ENCODE results near the gene PRRC2A. TPM values are rescaled to one million over a fixed set of nuclear protein-coding genes. Genes with fewer than 3 reads are reported as not detected.
"Not testable (repeated sequence)": the region's sequence is repeated elsewhere in the genome, so short reads cannot be mapped to it uniquely, and the experiment has no call there.

Gene PRRC2A
- total and polyA plus RNA-seq, 7 experiments from 2014 or later = 3.9 to 238 (median 223) TPM

GRCh38 chr6:31588871-31589650, 31.5 kb upstream of the PRRC2A start:
- CTCF ChIA-PET = interaction anchor here (0.8 to 18.2 kb wide), 2 partner anchors 9 to 42 kb away, joined by 3 to 687 read pairs; partner anchors contain the start of genes ATP6V1G2 and NCR3
- ATAC-seq = no peak

GRCh38 chr6:31590691-31591090, 29.8 kb upstream of the PRRC2A start:
- intact Hi-C loops (cut with micrococcal nuclease); H3K36me3 ChIP-seq (ENCODE audit: control insufficient read depth in 2 of 3, insufficient read depth in 3 of 3, low read length in 3 of 3); DNase-seq; H3K27me3 Mint-ChIP-seq; ATAC-seq; H3K4me3 ChIP-seq (ENCODE audit: low read length); H3K27me3 ChIP-seq (ENCODE audit: control insufficient read depth in 2 of 2, insufficient read depth in 2 of 2, low read length in 2 of 2); H3K9me3 ChIP-seq (ENCODE audit: control insufficient read depth in 2 of 3, low read length in 3 of 3); H3K27ac ChIP-seq (ENCODE audit: low read depth, low read length); H3K9me3 Mint-ChIP-seq: not testable (repeated sequence)
- peak overlapping the region; percentile 5 to 99 (median 77) for H3K27ac Mint-ChIP-seq
- H3K4me1 ChIP-seq (ENCODE audit: control insufficient read depth in 2 of 2, insufficient read depth in 2 of 2, low read length in 2 of 2) = peaks cover 62 to 64% of the 10 kb centered on the region in 2 donors
- peaks cover 41 to 78% (median 70%) of the 10 kb centered on the region in 7 donors for H3K4me1 Mint-ChIP-seq
- CTCF ChIA-PET = interaction anchor here (1.0 to 18.2 kb wide), 2 partner anchors 7 to 10 kb away, joined by 4 to 687 read pairs; partner anchors contain the start of gene NCR3
- peaks cover 0 to 22% (median 4%) of the 10 kb centered on the region in 5 donors for H3K36me3 Mint-ChIP-seq
- peak overlapping the region in 1 of 10 donors; percentile 14 for H3K4me3 Mint-ChIP-seq
- POLR2A ChIA-PET = interaction anchor here (53.8 to 66.4 kb wide), 2 partner anchors 5 to 27 kb away, joined by 3078 read pairs; partner anchors contain the start of genes AIF1, ATP6V1G2, DDX39B and LST1

More at GRCh38 chr6:31588871-31589650, 31.5 kb upstream of the PRRC2A start:
- Histone ChIP-seq H3K4me1 (ENCODE audit: control insufficient read depth in 2 of 2, insufficient read depth in 2 of 2, low read length in 2 of 2) (peaks cover 69% of the 10 kb centered on the region in 2 donors), H3K4me3 (ENCODE audit: low read length) (no peak overlapping the region), H3K27me3 (ENCODE audit: control insufficient read depth in 2 of 2, insufficient read depth in 2 of 2, low read length in 2 of 2) (no peaks in the 10 kb centered on the region), H3K27ac (ENCODE audit: low read depth, low read length) (peak overlapping the region; percentile 97), H3K9me3 (ENCODE audit: control insufficient read depth in 2 of 3, low read length in 3 of 3) (no peaks in the 10 kb centered on the region), H3K36me3 (ENCODE audit: control insufficient read depth in 2 of 3, insufficient read depth in 3 of 3, low read length in 3 of 3) (no peaks in the 10 kb centered on the region)
- H3K4me1 Mint-ChIP-seq = peaks cover 39 to 87% (median 72%) of the 10 kb centered on the region in 7 donors
- H3K9me3 Mint-ChIP-seq = peaks cover 0 to 5% (median 0%) of the 10 kb centered on the region in 11 donors
- no peaks in the 10 kb centered on the region for H3K27me3 Mint-ChIP-seq
- H3K27ac Mint-ChIP-seq = peak overlapping the region; percentile 69 to 99 (median 82)
- DNase-seq = no peak
- POLR2A ChIA-PET = interaction anchor here (53.8 to 66.4 kb wide), 2 partner anchors 7 to 25 kb away, joined by 3078 read pairs; partner anchors contain the start of genes AIF1, ATP6V1G2, DDX39B and LST1
- intact Hi-C loops (cut with micrococcal nuclease) = no loop called here
- H3K36me3 Mint-ChIP-seq = peaks cover 0 to 22% (median 4%) of the 10 kb centered on the region in 5 donors
- H3K4me3 Mint-ChIP-seq = peak overlapping the region in 5 of 10 donors; percentile 25 to 88 (median 39)

- no peaks in the 10 kb centered on the region for H3K9me3 ChIP-seq (ENCODE audit: control insufficient read depth in 2 of 3, low read length in 3 of 3)
- peaks cover 39 to 78% (median 68%) of the 10 kb centered on the region in 7 donors for H3K4me1 Mint-ChIP-seq
- POLR2A ChIA-PET = interaction anchor here (0.6 to 66.4 kb wide), 3 partner anchors 28 to 394 kb away, joined by 3 to 3078 read pairs (median 3); partner anchors contain the start of genes ATP6V1G2, DDX39B, LST1 and LTA
- peaks cover 0 to 1% (median 0%) of the 10 kb centered on the region in 11 donors for H3K9me3 Mint-ChIP-seq
- intact Hi-C loops (cut with micrococcal nuclease) = no loop called here
- H3K36me3 ChIP-seq (ENCODE audit: control insufficient read depth in 2 of 3, insufficient read depth in 3 of 3, low read length in 3 of 3) = no peaks in the 10 kb centered on the region
- peak overlapping the region; percentile 44 for H3K4me3 ChIP-seq (ENCODE audit: low read length)
- no peaks in the 10 kb centered on the region for H3K27me3 Mint-ChIP-seq
- peaks cover 0 to 16% (median 4%) of the 10 kb centered on the region in 5 donors for H3K36me3 Mint-ChIP-seq
- CTCF ChIA-PET = interaction anchor here (0.7 to 13.5 kb wide), 3 partner anchors 11 to 43 kb away, joined by 3 to 687 read pairs (median 501); partner anchors contain the start of genes ATP6V1G2, LST1, LTB and NFKBIL1
- H3K27ac Mint-ChIP-seq = peak overlapping the region; percentile 81 to 99 (median 90)
- peak overlapping the region; percentile 10 to 82 (median 72) for H3K4me3 Mint-ChIP-seq
- DNase-seq (no peak), ATAC-seq (no peak)
- peak overlapping the region; percentile 55 for H3K27ac ChIP-seq (ENCODE audit: low read depth, low read length)
- peaks cover 51 to 62% of the 10 kb centered on the region in 2 donors for H3K4me1 ChIP-seq (ENCODE audit: control insufficient read depth in 2 of 2, insufficient read depth in 2 of 2, low read length in 2 of 2)
- H3K27me3 ChIP-seq (ENCODE audit: control insufficient read depth in 2 of 2, insufficient read depth in 2 of 2, low read length in 2 of 2) = no peaks in the 10 kb centered on the region
Observed at GRCh38 chr6:31592396-31592771, 28.1 kb upstream of the PRRC2A start.

- peak overlapping the region; percentile 52 to 95 (median 81) for H3K27ac Mint-ChIP-seq
- no peaks in the 10 kb centered on the region for H3K36me3 ChIP-seq (ENCODE audit: control insufficient read depth in 2 of 3, insufficient read depth in 3 of 3, low read length in 3 of 3)
- peaks cover 34 to 44% of the 10 kb centered on the region in 2 donors for H3K4me1 ChIP-seq (ENCODE audit: control insufficient read depth in 2 of 2, insufficient read depth in 2 of 2, low read length in 2 of 2)
- H3K4me1 Mint-ChIP-seq = peaks cover 34 to 60% (median 55%) of the 10 kb centered on the region in 7 donors
- DNase-seq (peak in 7 of 9 donors; percentile 68 to 83 (median 79)), ATAC-seq (peak; percentile 89)
- intact Hi-C loops (cut with micrococcal nuclease) = loop anchor here (1.0 to 5.0 kb wide), 5 partner anchors 15 to 195 kb away; partner anchors contain the start of genes LTB (in 1 of the 2), MICA (in 1 of the 2) and PRRC2A (in 1 of the 2)
- CTCF ChIA-PET = interaction anchor here (0.6 to 13.5 kb wide), 16 partner anchors 13 to 1399 kb away, joined by 3 to 687 read pairs (median 13); partner anchors contain the start of genes AIF1, ATP6V1G2, BAG6 and DDX39B
- POLR2A ChIA-PET = interaction anchor here (0.6 to 66.4 kb wide), 6 partner anchors 19 to 1067 kb away, joined by 3 to 3078 read pairs (median 5); partner anchors contain the start of genes AIF1, ATP6V1G2, DDX39B and LST1
- H3K27ac ChIP-seq (ENCODE audit: low read depth, low read length) = peak overlapping the region; percentile 47
- H3K4me3 Mint-ChIP-seq = peak overlapping the region in 9 of 10 donors; percentile 38 to 68 (median 55)
- H3K9me3 ChIP-seq (ENCODE audit: control insufficient read depth in 2 of 3, low read length in 3 of 3) = no peaks in the 10 kb centered on the region
- no peaks in the 10 kb centered on the region for H3K27me3 Mint-ChIP-seq
- H3K27me3 ChIP-seq (ENCODE audit: control insufficient read depth in 2 of 2, insufficient read depth in 2 of 2, low read length in 2 of 2) = no peaks in the 10 kb centered on the region
- peaks cover 0 to 1% (median 0%) of the 10 kb centered on the region in 11 donors for H3K9me3 Mint-ChIP-seq
- no peak overlapping the region for H3K4me3 ChIP-seq (ENCODE audit: low read length)
- no peaks in the 10 kb centered on the region for H3K36me3 Mint-ChIP-seq
Observed at GRCh38 chr6:31597006-31597405, 23.5 kb upstream of the PRRC2A start.

GRCh38 chr6:31607317-31607716, 13.2 kb upstream of the PRRC2A start:
- H3K36me3 Mint-ChIP-seq = no peaks in the 10 kb centered on the region
- ATAC-seq (no peak), DNase-seq (no peak)
- H3K27ac ChIP-seq (ENCODE audit: low read depth, low read length) = no peak overlapping the region
- POLR2A ChIA-PET = interaction anchor here (0.6 to 66.4 kb wide), 3 partner anchors 43 to 543 kb away, joined by 3 to 3078 read pairs (median 3); partner anchors contain the start of genes ATP6V1G2, DDX39B, LST1 and LTA
- H3K4me1 Mint-ChIP-seq = peaks cover 0 to 4% (median 0%) of the 10 kb centered on the region in 7 donors
- CTCF ChIA-PET = interaction anchor here (1.1 to 1.2 kb wide), 2 partner anchors 9 to 114 kb away, joined by 3 to 5 read pairs; no protein-coding TSS in a partner anchor
- peaks cover 0 to 3% (median 0%) of the 10 kb centered on the region in 5 donors for H3K27me3 Mint-ChIP-seq
- intact Hi-C loops (cut with micrococcal nuclease) = no loop called here
- no peak overlapping the region for H3K27ac Mint-ChIP-seq
- no peaks in the 10 kb centered on the region for H3K27me3 ChIP-seq (ENCODE audit: control insufficient read depth in 2 of 2, insufficient read depth in 2 of 2, low read length in 2 of 2)
- H3K9me3 ChIP-seq (ENCODE audit: control insufficient read depth in 2 of 3, low read length in 3 of 3) = no peaks in the 10 kb centered on the region
- no peak overlapping the region for H3K4me3 Mint-ChIP-seq
- H3K4me1 ChIP-seq (ENCODE audit: control insufficient read depth in 2 of 2, insufficient read depth in 2 of 2, low read length in 2 of 2) = no peaks in the 10 kb centered on the region
- no peaks in the 10 kb centered on the region for H3K9me3 Mint-ChIP-seq
- no peak overlapping the region for H3K4me3 ChIP-seq (ENCODE audit: low read length)
- H3K36me3 ChIP-seq (ENCODE audit: control insufficient read depth in 2 of 3, insufficient read depth in 3 of 3, low read length in 3 of 3) = no peaks in the 10 kb centered on the region

All from naive thymus-derived CD4-positive, alpha-beta T cell (primary cell).